ENCODE results near the gene CRIP2.

Gene CRIP2

GRCh38 chr14:105476097-105476830 is 1.6 kb downstream of the CRIP2 start:
- DNase-seq: peak in 55 of 56 donors; percentile 45 to 90 (median 81)

- no peak for DNase-seq
These were observed 2.4 kb downstream of the CRIP2 start for GRCh38 chr14:105476831-105477659.

GRCh38 chr14:105477660-105478397 is 3.2 kb downstream of the CRIP2 start:
- DNase-seq: peak in 2 of 56 donors; percentile 16 to 25

- no peak for DNase-seq
These were observed 4.0 kb downstream of the CRIP2 start for GRCh38 chr14:105478398-105479251.

GRCh38 chr14:105479431-105480158 is 5.0 kb downstream of the CRIP2 start:
- peak in 4 of 56 donors; percentile 23 to 28 (median 25) for DNase-seq

- DNase-seq: no peak
These were observed 5.7 kb downstream of the CRIP2 start for GRCh38 chr14:105480199-105480746.

- DNase-seq: peak; percentile 53 to 98 (median 88)
These were observed 6.5 kb downstream of the CRIP2 start for GRCh38 chr14:105480807-105481801.

GRCh38 chr14:105481886-105482457 is 7.4 kb downstream of the CRIP2 start:
- peak in 55 of 56 donors; percentile 27 to 92 (median 69) for DNase-seq

GRCh38 chr14:105482486-105483110 is 8.0 kb downstream of the CRIP2 start:
- DNase-seq: no peak

- DNase-seq: no peak
These were observed 8.9 kb downstream of the CRIP2 start for GRCh38 chr14:105483300-105484068.

GRCh38 chr14:105484069-105484996 is 9.7 kb downstream of the CRIP2 start:
- no peak for DNase-seq

- no peak for DNase-seq
These were observed 10.4 kb downstream of the CRIP2 start for GRCh38 chr14:105484997-105485393.

- DNase-seq: peak in 2 of 56 donors; percentile 7 to 36
These were observed 11.1 kb downstream of the CRIP2 start for GRCh38 chr14:105485739-105486162.

- DNase-seq: no peak
These were observed 11.7 kb downstream of the CRIP2 start, which contains the start of gene CRIP1 for GRCh38 chr14:105486163-105486973. TSS of gene CRIP1 (plus strand) at chr14:105486886. CDS start at chr14:105487260, 374 bp downstream.

Data from amygdala (tissue), 56 donors.